Esophagus muscularis mucosa (tissue), 4 donors: ENCODE results near the gene USP4.

Experiments used
- EP300 ChIP-seq: sonication (generic); formaldehyde crosslinking; IDR thresholded peaks from one replicate; pipeline ENCODE4 v1.6.1; 2017; ENCODE audit warnings: antibody characterized with exemption
- POLR2A ChIP-seq: fragments of 450-650 bp; IDR thresholded peaks from one replicate; pipeline ENCODE4 v1.6.1; 2017; ENCODE audit warnings: antibody characterized with exemption, moderate library complexity, mild to moderate bottlenecking, low read depth
- POLR2AphosphoS5 ChIP-seq, 2 donors: sonication (generic); formaldehyde crosslinking; IDR thresholded peaks; one replicate each; pipeline ENCODE4 v1.6.1; 2017; ENCODE audit warnings: antibody characterized with exemption in 2 of 2
- TF ChIP-seq, protein P1 (sequence below), 3 experiments: fragments of 200-600 bp in 2 of 3; fragments of 450-650 bp in 1 of 3; sonication (generic) in 2 of 3; IDR thresholded peaks; one replicate each; pipeline ENCODE4 v1.5.1; 2017 to 2019; ENCODE audit warnings: antibody characterized with exemption in 3 of 3, mild to moderate bottlenecking in 2 of 3, moderate library complexity in 1 of 3

- TF ChIP-seq, protein P1, sequence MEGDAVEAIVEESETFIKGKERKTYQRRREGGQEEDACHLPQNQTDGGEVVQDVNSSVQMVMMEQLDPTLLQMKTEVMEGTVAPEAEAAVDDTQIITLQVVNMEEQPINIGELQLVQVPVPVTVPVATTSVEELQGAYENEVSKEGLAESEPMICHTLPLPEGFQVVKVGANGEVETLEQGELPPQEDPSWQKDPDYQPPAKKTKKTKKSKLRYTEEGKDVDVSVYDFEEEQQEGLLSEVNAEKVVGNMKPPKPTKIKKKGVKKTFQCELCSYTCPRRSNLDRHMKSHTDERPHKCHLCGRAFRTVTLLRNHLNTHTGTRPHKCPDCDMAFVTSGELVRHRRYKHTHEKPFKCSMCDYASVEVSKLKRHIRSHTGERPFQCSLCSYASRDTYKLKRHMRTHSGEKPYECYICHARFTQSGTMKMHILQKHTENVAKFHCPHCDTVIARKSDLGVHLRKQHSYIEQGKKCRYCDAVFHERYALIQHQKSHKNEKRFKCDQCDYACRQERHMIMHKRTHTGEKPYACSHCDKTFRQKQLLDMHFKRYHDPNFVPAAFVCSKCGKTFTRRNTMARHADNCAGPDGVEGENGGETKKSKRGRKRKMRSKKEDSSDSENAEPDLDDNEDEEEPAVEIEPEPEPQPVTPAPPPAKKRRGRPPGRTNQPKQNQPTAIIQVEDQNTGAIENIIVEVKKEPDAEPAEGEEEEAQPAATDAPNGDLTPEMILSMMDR (IDR thresholded peaks at IDR 0.05) = no peak
- TF ChIP-seq EP300 = no peak
- no peak for TF ChIP-seq POLR2A
- TF ChIP-seq POLR2AphosphoS5 (IDR thresholded peaks at IDR 0.05) = peak; percentile 9 to 25
These were observed 45.5 kb downstream of the USP4 start for GRCh38 chr3:49294343-49294742.
